Neural cell (in vitro differentiated cells): ENCODE results near the gene ROR1. TPM values are rescaled to one million over a fixed set of nuclear protein-coding genes. Genes with fewer than 3 reads are reported as not detected.

ENCODE experiments used
- H2AFZ ChIP-seq: fragments of 200-600, 300-800 bp; sonication (generic), shearing (Covaris generic); 2 replicates; pipeline ENCODE4 v1.6.0; 2014; ENCODE audit warnings: low read depth, mild to moderate bottlenecking, antibody characterized with exemption, low read length, moderate library complexity
- H3F3A ChIP-seq: fragments of 200-600 bp; shearing (Covaris generic); 2 replicates; pipeline ENCODE4 v1.6.1; 2016; ENCODE audit warnings: mild to moderate bottlenecking, moderate library complexity, mixed read lengths, antibody characterized with exemption, low read length; ENCODE audit not compliant: insufficient read depth, poor library complexity, severe bottlenecking
- H3K27ac ChIP-seq: fragments of 200-600, 300-800 bp; sonication (generic), shearing (Covaris generic); 2 replicates; pipeline ENCODE4 v1.5.1; 2014; ENCODE audit warnings: mild to moderate bottlenecking, low read length, moderate library complexity
- H3K27me3 ChIP-seq: fragments of 300-800, 200-600 bp; sonication (generic), shearing (Covaris generic); 2 replicates; pipeline ENCODE4 v1.6.0; 2014; ENCODE audit warnings: mild to moderate bottlenecking, low read depth, low read length, moderate library complexity; ENCODE audit not compliant: insufficient read depth
- H3K36me3 ChIP-seq: fragments of 300-800, 200-600 bp; sonication (generic), shearing (Covaris generic); 2 replicates; pipeline ENCODE4 v1.5.1; 2014; ENCODE audit warnings: mild to moderate bottlenecking, antibody characterized with exemption, low read length, moderate library complexity; ENCODE audit not compliant: insufficient read depth
- H3K4me2 ChIP-seq: fragments of 300-800, 200-600 bp; sonication (generic), shearing (Covaris generic); 2 replicates; pipeline ENCODE4 v1.6.0; 2014; ENCODE audit warnings: mild to moderate bottlenecking, low read length
- H3K4me3 ChIP-seq: fragments of 300-800, 200-600 bp; sonication (generic), shearing (Covaris generic); 2 replicates; pipeline ENCODE4 v1.5.1; 2014; ENCODE audit warnings: mild to moderate bottlenecking, low read length, moderate library complexity
- H3K79me2 ChIP-seq: fragments of 200-600 bp; shearing (Covaris generic); replicated peaks from 2 replicates; pipeline ENCODE4 v1.6.0; 2014; ENCODE audit warnings: mild to moderate bottlenecking, low read length, moderate library complexity; ENCODE audit not compliant: insufficient read depth
- H3K9ac ChIP-seq: fragments of 300-800, 200-600 bp; sonication (generic), shearing (Covaris generic); 2 replicates; pipeline ENCODE4 v1.6.1; 2016; ENCODE audit warnings: mild to moderate bottlenecking, low read length, mixed read lengths
- H3K9me2 ChIP-seq: fragments of 200-600 bp; shearing (Covaris generic); 2 replicates; pipeline ENCODE4 v1.6.1; 2016; ENCODE audit warnings: mild to moderate bottlenecking, low read length, mixed read lengths; ENCODE audit not compliant: insufficient read depth
- H3K9me3 ChIP-seq: fragments of 200-600, 300-800 bp; sonication (generic), shearing (Covaris generic); 2 replicates; pipeline ENCODE4 v1.6.1; 2016; ENCODE audit warnings: mild to moderate bottlenecking, mixed run types, low read length, moderate library complexity, mixed read lengths
- H4K20me1 ChIP-seq: fragments of 200-600 bp; shearing (Covaris generic); 2 replicates; pipeline ENCODE4 v1.6.1; 2016; ENCODE audit warnings: mild to moderate bottlenecking, mixed run types; ENCODE audit not compliant: insufficient read depth
- CTCF ChIP-seq: fragments of 450-650 bp; IDR thresholded peaks from 2 replicates; pipeline ENCODE4 v1.5.1; 2014; ENCODE audit warnings: antibody characterized with exemption, mild to moderate bottlenecking, moderate library complexity; ENCODE audit not compliant: poor library complexity, severe bottlenecking
- EP300 ChIP-seq: fragments of 450-650 bp; conservative IDR thresholded peaks from 2 replicates; pipeline ENCODE4 v1.6.1; 2014; ENCODE audit warnings: antibody characterized with exemption, mild to moderate bottlenecking, moderate library complexity; ENCODE audit not compliant: poor library complexity, severe bottlenecking
- EZH2 ChIP-seq: fragments of 200-600, 300-800 bp; shearing (Covaris generic), sonication (generic); IDR thresholded peaks from 2 replicates; pipeline ENCODE4 v1.6.1; 2014; ENCODE audit warnings: antibody characterized with exemption, low read length, borderline replicate concordance, mild to moderate bottlenecking; ENCODE audit not compliant: insufficient read depth, poor library complexity, severe bottlenecking
- MXI1 ChIP-seq: fragments of 450-650 bp; conservative IDR thresholded peaks from 2 replicates; pipeline ENCODE4 v1.6.1; 2014; ENCODE audit warnings: antibody characterized with exemption, mild to moderate bottlenecking; ENCODE audit not compliant: poor library complexity, severe bottlenecking
- POLR2AphosphoS5 ChIP-seq: IDR thresholded peaks from 2 replicates; pipeline ENCODE4 v1.6.1; 2012
- RAD21 ChIP-seq: fragments of 450-650 bp; conservative IDR thresholded peaks from 2 replicates; pipeline ENCODE4 v1.6.1; 2014; ENCODE audit warnings: antibody characterized with exemption, mild to moderate bottlenecking, moderate library complexity
- REST ChIP-seq: IDR thresholded peaks from 2 replicates; pipeline ENCODE4 v1.6.1; 2012; ENCODE audit warnings: borderline replicate concordance
- SMC3 ChIP-seq: fragments of 450-650 bp; conservative IDR thresholded peaks from 2 replicates; pipeline ENCODE4 v1.6.1; 2014; ENCODE audit warnings: antibody characterized with exemption, mild to moderate bottlenecking, moderate library complexity; ENCODE audit not compliant: poor library complexity
- TAF1 ChIP-seq: IDR thresholded peaks from 2 replicates; pipeline ENCODE4 v1.6.1; 2012; ENCODE audit warnings: low read depth
- polyA plus RNA-seq: library from polyadenylated mRNA; depleted of rRNA; stranded (reverse); fragments of >200 nt; gene quantifications from 2 replicates; pipeline ENCODE4 v1.2.3, GENCODE V29; 2014

Gene ROR1
- polyA plus RNA-seq, 1 donor from 2014 or later, result 0.27 TPM

GRCh38 chr1:63885899-63886298 lies 112.1 kb downstream of the ROR1 start:
- Histone ChIP-seq H3K27ac (no peak overlapping the region), H3K9ac (no peak overlapping the region), H3K4me2 (no peak overlapping the region), H3K4me3 (no peak overlapping the region), H3K9me3 (no peaks in the 10 kb centered on the region), H3K36me3 (no peaks in the 10 kb centered on the region), H3F3A (no peaks in the 10 kb centered on the region), H3K27me3 (no peaks in the 10 kb centered on the region), H3K9me2 (no peaks in the 10 kb centered on the region), H3K79me2 (no peaks in the 10 kb centered on the region), H4K20me1 (no peaks in the 10 kb centered on the region), H2AFZ (no peak overlapping the region)
- no peak for TF ChIP-seq REST
- TF ChIP-seq MXI1, result no peak
- no peak for TF ChIP-seq SMC3
- no peak for TF ChIP-seq POLR2AphosphoS5
- TF ChIP-seq TAF1, result no peak
- no peak for TF ChIP-seq EP300
- no peak for TF ChIP-seq RAD21
- no peak for TF ChIP-seq CTCF
- TF ChIP-seq EZH2, result no peak

- Histone ChIP-seq H3F3A (no peaks in the 10 kb centered on the region), H3K27ac (no peak overlapping the region), H3K36me3 (no peaks in the 10 kb centered on the region), H3K4me2 (no peak overlapping the region), H3K9me2 (no peaks in the 10 kb centered on the region), H3K27me3 (no peaks in the 10 kb centered on the region), H4K20me1 (no peaks in the 10 kb centered on the region), H2AFZ (no peak overlapping the region), H3K4me3 (no peak overlapping the region), H3K79me2 (no peaks in the 10 kb centered on the region), H3K9ac (no peak overlapping the region), H3K9me3 (no peaks in the 10 kb centered on the region)
- TF ChIP-seq SMC3 (no peak), CTCF (no peak), REST (no peak), TAF1 (no peak), RAD21 (no peak)
These were observed 112.5 kb downstream of the ROR1 start for GRCh38 chr1:63886340-63886739.
